Stomach (tissue), 4 donors: ENCODE results near the gene TSHZ1.

Experiments
- EP300 ChIP-seq: sonication (generic); formaldehyde crosslinking; IDR thresholded peaks from one replicate; pipeline ENCODE4 v1.6.1; 2017; ENCODE audit warnings: antibody characterized with exemption
- POLR2A ChIP-seq, 4 donors: fragments of 450-650 bp; IDR thresholded peaks; one replicate each; pipeline ENCODE4 v1.6.1; 2016; ENCODE audit warnings: antibody characterized with exemption in 4 of 4, control low read depth in 2 of 4, mild to moderate bottlenecking in 1 of 4, moderate library complexity in 1 of 4
- POLR2AphosphoS5 ChIP-seq, 3 donors: sonication (generic); formaldehyde crosslinking; IDR thresholded peaks; one replicate each; pipeline ENCODE4 v1.6.1; 2016; ENCODE audit warnings: antibody characterized with exemption in 3 of 3
- TF ChIP-seq, protein P1 (sequence below), 7 experiments: fragments of 450-650 bp in 4 of 7; fragments of 200-600 bp in 3 of 7; sonication (generic) in 3 of 7; IDR thresholded peaks; one replicate each; pipeline ENCODE4 v1.5.1; 2016 to 2019; ENCODE audit warnings: antibody characterized with exemption in 7 of 7, control low read depth in 2 of 7, mild to moderate bottlenecking in 1 of 7

DNA sequence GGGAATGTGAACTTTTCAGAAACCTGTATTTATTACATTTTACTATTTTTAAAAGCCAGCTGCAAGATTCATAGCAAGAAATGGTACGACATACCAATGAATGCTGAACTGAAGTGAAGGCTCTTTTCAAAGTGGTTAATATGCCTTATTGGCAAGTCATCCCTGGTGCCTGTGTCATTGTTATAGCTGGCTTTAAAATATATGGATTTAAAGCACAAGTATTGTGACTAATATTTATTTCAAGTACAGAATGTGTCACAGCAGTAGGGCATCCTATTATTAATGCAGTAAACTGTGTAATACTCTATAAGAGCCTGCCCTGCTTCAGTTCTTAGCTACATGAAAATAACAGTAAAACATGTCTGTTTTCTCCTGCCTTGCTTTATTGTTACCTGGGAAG, 10.8 kb downstream of the TSHZ1 start:
- TF ChIP-seq POLR2A (IDR thresholded peaks at IDR 0.05) = no peak
- TF ChIP-seq, protein P1, sequence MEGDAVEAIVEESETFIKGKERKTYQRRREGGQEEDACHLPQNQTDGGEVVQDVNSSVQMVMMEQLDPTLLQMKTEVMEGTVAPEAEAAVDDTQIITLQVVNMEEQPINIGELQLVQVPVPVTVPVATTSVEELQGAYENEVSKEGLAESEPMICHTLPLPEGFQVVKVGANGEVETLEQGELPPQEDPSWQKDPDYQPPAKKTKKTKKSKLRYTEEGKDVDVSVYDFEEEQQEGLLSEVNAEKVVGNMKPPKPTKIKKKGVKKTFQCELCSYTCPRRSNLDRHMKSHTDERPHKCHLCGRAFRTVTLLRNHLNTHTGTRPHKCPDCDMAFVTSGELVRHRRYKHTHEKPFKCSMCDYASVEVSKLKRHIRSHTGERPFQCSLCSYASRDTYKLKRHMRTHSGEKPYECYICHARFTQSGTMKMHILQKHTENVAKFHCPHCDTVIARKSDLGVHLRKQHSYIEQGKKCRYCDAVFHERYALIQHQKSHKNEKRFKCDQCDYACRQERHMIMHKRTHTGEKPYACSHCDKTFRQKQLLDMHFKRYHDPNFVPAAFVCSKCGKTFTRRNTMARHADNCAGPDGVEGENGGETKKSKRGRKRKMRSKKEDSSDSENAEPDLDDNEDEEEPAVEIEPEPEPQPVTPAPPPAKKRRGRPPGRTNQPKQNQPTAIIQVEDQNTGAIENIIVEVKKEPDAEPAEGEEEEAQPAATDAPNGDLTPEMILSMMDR (IDR thresholded peaks at IDR 0.05) = no peak
- no peak for TF ChIP-seq POLR2AphosphoS5 (IDR thresholded peaks at IDR 0.05)
- no peak for TF ChIP-seq EP300
